ENCODE data around the gene PLSCR1.

DNA sequence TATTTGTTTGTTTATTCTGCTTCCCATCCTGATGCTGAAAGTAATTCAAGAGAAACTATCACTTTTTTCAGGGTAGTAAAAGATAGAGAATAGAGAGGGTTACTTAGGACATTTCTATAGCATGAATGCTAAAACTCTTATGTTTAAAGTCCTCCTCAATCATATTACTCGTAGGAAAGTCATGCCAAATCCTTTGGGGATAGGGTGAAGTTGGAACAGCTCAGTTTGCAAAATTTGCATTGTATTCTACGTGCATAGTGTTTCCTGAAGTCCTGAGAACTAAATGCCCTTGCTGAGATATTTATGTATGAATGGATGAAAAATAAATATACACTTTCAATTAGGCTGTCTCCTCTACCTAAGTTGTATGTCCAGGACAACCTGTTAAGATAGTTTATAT, 46.1 kb upstream of the PLSCR1 start:
- no peak for TF ChIP-seq JUN (IDR thresholded peaks at IDR 0.05)
- TF ChIP-seq, protein P1, sequence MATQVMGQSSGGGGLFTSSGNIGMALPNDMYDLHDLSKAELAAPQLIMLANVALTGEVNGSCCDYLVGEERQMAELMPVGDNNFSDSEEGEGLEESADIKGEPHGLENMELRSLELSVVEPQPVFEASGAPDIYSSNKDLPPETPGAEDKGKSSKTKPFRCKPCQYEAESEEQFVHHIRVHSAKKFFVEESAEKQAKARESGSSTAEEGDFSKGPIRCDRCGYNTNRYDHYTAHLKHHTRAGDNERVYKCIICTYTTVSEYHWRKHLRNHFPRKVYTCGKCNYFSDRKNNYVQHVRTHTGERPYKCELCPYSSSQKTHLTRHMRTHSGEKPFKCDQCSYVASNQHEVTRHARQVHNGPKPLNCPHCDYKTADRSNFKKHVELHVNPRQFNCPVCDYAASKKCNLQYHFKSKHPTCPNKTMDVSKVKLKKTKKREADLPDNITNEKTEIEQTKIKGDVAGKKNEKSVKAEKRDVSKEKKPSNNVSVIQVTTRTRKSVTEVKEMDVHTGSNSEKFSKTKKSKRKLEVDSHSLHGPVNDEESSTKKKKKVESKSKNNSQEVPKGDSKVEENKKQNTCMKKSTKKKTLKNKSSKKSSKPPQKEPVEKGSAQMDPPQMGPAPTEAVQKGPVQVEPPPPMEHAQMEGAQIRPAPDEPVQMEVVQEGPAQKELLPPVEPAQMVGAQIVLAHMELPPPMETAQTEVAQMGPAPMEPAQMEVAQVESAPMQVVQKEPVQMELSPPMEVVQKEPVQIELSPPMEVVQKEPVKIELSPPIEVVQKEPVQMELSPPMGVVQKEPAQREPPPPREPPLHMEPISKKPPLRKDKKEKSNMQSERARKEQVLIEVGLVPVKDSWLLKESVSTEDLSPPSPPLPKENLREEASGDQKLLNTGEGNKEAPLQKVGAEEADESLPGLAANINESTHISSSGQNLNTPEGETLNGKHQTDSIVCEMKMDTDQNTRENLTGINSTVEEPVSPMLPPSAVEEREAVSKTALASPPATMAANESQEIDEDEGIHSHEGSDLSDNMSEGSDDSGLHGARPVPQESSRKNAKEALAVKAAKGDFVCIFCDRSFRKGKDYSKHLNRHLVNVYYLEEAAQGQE (IDR thresholded peaks at IDR 0.05) = no peak
- TF ChIP-seq, protein P2, sequence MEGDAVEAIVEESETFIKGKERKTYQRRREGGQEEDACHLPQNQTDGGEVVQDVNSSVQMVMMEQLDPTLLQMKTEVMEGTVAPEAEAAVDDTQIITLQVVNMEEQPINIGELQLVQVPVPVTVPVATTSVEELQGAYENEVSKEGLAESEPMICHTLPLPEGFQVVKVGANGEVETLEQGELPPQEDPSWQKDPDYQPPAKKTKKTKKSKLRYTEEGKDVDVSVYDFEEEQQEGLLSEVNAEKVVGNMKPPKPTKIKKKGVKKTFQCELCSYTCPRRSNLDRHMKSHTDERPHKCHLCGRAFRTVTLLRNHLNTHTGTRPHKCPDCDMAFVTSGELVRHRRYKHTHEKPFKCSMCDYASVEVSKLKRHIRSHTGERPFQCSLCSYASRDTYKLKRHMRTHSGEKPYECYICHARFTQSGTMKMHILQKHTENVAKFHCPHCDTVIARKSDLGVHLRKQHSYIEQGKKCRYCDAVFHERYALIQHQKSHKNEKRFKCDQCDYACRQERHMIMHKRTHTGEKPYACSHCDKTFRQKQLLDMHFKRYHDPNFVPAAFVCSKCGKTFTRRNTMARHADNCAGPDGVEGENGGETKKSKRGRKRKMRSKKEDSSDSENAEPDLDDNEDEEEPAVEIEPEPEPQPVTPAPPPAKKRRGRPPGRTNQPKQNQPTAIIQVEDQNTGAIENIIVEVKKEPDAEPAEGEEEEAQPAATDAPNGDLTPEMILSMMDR (IDR thresholded peaks at IDR 0.05) = no peak
- TF ChIP-seq NR3C1 (IDR thresholded peaks at IDR 0.05) = no peak
- no peak for TF ChIP-seq MYC (IDR thresholded peaks at IDR 0.05; ENCODE audit: borderline replicate concordance, low read length)
- no peak for TF ChIP-seq POLR2A (IDR thresholded peaks at IDR 0.05; ENCODE audit: low read length)
- no peak for TF ChIP-seq HDAC2 (IDR thresholded peaks at IDR 0.05)
- TF ChIP-seq JUNB (IDR thresholded peaks at IDR 0.05) = no peak
- TF ChIP-seq RAD21 (conservative IDR thresholded peaks at IDR 0.05 in 1 of 2, IDR thresholded peaks at IDR 0.05 in 1 of 2) = no peak
- TF ChIP-seq SMC3 (IDR thresholded peaks at IDR 0.05) = no peak
- TF ChIP-seq, protein P3, sequence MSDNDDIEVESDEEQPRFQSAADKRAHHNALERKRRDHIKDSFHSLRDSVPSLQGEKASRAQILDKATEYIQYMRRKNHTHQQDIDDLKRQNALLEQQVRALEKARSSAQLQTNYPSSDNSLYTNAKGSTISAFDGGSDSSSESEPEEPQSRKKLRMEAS (IDR thresholded peaks at IDR 0.05) = no peak
- no peak for TF ChIP-seq CHD2 (IDR thresholded peaks at IDR 0.05; ENCODE audit: low read length, partially characterized antibody)

Measured in A549 (cell line).